Endothelial cell of hepatic sinusoid (primary cell): ENCODE measurements around the gene HACD3.

Experiments used
- in situ Hi-C: cut with HindIII; loops from 2 replicates; pipeline ENCODE4 v1.10.0; 2017; ENCODE audit warnings: low sequenced_read_pairs

Gene HACD3, protein sequence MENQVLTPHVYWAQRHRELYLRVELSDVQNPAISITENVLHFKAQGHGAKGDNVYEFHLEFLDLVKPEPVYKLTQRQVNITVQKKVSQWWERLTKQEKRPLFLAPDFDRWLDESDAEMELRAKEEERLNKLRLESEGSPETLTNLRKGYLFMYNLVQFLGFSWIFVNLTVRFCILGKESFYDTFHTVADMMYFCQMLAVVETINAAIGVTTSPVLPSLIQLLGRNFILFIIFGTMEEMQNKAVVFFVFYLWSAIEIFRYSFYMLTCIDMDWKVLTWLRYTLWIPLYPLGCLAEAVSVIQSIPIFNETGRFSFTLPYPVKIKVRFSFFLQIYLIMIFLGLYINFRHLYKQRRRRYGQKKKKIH

DNA sequence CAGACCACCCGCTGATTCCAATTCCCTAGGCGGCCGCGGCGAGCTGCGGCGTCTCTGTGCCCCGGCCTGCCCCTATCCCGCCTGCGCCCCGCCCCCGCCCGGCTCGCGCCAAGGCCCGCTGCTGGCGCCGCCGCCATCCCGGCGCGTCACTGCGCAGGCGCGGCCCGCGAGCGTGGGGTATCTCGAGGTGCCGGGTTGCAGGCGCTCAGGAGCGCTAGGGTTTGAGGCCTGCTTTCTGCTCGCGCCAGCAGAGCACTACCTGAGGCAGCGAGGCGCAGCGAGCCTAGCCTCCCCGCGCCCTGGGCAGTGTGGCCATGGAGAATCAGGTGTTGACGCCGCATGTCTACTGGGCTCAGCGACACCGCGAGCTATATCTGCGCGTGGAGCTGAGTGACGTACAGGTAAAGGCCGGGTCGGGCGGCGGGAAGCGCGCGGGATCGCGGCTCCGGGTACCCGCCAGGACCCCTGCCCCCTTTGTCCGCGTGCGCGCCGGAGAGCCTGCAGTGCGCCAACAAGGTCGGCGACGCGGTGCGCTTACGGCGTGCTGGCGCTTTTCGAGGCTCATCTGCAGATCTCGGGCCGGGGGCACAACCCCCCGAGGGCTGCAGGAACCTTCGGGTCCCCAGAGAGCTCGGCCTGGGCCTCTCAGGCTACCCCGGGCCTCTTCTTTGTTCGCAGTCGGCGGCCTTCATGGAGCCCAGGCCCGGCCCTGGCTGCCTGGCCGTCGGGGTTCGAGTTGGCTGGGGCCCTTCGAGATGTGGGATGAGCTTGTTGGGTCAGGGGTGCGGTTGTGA, at the start of gene HACD3:
TSS of gene HACD3 (plus strand) at position 146 of the 794 bp plus-strand sequence. CDS start at position 315, 169 bp downstream.
- in situ Hi-C loops, result no loop called here

DNA sequence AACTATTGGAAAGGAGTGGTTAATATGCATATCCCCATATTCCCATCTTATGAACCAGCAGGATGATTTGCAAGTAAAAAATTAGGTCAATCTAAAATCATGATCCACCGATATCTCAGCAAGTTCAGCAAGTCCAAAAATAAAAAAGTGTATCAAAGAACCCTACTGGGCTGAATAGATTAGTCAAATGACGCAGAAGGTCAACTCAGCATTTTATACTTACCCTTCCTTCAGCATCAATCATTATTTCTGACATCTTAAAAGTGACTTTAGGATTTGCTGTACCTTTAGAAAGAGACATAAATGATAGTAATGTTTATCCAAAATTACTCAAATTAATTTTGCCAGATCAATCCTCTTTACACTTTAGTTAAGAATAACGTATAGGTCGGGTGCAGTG, 45.4 kb upstream of the HACD3 start:
- in situ Hi-C loops, result no loop called here

DNA sequence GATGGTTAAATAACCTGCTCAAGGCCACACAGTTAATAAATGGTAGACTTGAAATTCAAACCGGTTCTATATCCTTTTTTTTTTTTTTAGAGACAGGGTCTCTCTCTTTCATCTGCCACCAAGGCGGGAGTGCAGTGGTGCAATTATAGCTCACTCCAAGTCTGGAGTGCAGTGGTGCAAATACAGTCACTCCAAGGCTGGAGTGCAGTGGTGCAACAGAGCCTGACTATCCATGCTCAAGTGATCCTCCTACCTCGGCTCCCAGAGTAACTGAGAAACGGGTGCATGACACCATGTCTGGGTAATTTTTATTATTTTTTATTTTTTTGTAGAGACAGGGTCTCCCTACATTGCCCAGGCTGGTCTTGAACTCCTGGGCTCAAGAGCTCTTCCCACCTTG, 36.2 kb upstream of the HACD3 start:
- in situ Hi-C loops, result no loop called here

DNA sequence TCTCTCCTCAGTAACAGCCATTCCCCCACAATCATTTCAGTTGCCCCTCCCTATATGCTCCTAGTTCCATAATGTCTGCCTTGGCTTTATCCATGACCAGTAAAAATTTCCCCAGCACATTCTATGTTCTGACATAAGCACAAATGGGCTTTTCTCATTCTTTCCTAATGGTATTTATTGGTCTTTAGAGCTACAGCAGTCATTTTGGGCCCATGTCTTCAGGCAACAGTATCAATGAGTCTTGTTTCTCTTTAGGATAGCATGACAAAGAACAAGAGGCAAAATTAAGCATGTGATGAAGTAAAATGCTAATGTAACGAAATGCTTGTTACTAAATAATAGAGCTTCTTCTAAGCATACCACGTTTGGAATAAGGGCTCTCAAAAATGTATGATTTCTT, 20.9 kb upstream of the HACD3 start:
- in situ Hi-C loops, result no loop called here

DNA sequence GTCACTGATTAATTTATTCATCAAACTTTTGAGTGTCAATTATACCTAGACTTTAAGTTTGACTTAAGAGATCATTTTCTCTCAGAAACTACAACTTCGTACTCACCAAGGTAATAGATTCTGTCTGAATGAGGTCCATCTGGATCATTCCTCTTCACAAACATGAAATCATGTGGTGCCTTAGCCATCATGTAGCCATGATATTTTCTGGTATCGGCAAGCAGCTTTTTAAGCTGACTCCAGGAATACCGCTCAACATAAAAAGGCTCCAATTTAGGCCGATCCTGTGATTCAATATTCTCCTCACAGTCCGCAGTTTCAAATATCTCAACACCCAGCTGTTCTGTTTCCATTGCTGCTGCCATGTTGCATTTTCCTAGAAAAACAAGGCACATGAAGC, 18.1 kb upstream of the HACD3 start:
- in situ Hi-C loops, result no loop called here

DNA sequence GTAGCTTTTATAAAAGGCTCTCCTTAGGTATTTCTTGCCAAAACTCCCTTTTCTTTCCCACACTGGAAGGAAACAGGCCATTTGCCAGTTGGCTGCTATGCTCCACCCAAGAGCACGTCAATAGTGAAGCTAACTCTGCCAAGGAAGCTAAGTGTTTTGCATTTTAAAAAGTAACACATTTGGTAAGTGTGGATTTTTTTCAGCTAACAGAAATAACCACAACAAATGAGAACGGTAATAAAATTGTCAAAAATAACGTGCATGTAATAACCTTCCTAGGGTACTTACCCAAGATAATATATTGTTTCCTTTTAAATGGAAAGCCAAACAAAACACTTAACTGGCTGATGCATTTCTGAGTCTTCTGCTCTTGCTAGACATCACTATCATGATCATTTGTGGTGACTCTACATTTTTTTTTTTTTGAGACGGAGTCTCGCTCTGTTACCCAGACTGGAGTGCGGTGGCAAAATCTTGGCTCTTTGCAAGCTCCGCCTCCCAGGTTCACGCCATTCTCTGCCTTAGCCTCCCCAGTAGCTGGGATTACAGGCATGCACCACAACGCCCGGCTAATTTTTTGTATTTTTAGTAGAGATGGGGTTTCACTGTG, 17.4 kb upstream of the HACD3 start:
- in situ Hi-C loops, result no loop called here

DNA sequence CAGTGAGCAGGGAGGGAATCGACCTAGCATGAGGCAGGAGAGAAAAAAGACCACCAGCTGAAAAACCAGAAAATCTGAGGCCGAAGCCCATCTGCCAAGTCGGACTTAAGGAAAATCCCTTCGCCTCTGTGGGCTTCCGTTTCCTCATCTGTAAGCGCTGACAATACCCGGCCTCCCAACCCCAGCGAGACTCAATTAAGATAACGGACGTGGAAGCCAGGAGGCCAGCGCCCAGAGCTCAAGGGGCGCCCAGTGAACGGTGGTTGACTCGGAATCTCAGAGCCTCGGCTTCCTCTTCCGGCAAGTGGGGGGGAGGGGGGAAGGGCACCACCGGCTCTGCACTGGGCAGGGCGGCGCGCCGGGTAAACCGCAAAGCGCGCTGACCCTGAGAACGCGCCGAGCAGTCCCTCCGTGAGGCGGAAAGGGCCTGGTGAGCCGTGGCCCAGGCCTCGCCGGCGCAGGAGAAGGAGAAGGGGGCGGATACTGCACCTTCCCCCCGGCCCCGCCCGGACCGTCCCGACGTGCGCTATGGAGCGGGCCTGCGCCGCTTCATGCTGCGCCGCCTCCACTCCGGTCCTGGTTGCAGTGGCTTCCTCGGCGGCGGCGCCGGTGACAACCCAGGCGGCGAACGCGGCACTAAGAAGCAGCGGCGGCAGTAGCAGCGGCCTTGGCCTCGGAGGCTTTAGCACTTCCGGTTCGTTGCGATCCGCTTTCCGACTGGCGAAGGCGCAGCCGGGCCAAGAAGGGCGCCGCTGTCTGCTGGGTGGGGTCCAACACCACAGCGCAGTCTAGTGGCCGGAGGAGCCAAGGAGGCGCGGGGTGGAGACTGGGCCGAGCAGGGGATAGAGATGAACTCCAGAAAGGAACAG, 13.0 kb upstream of the HACD3 start, which contains the start of gene DPP8:
TSS of gene DPP8 (minus strand) at position 693 of the 869 bp plus-strand sequence. CDS start 5,136 bp downstream, outside the sequence.
- in situ Hi-C loops, result no loop called here

DNA sequence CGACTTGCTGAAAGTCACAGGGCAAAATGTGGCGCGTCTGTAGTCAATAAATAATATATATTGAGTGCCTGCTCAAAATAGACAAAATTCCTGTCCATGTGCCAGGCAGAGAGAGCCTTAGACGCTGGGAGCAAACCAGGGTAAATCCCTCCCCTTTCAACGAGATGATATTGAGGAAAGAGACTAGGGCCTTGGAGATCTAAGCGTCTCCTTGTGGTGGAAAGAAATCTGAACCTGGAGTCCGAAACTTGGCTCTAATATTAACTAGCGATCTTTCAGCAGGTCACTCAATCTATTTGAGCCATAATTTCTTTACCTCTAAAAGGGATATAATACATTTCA, 12.4 kb upstream of the HACD3 start:
- in situ Hi-C loops, result no loop called here

DNA sequence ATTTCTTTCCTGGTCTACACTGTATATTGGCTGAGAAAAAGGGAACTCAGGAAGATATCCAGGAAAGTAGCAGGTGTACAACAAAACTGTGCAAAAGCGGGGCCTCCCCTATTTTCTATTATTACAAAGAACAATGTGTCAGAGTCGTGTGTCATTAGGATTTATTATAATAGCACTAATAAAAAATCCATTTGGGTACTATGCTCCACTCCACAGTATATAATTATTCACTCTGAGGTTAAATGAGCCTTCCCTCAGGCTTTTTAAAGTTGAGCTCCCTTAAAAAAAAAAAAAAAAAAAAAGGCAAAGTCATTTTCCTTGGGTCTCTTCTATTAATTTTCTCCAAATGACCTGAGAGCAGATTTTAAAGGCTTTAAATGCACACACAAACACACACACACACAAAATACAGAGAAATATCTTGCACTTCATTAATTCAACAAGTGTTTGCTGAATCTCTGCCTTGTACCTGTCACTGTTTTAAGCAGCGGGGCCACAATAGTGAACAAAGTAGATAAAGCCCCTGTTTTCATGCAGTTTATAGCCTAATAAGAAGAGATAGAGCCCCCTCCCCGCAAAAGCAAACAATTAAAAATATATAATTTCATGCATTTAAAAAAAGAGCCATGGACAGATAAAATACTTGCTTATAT, 11.5 kb upstream of the HACD3 start:
- in situ Hi-C loops, result no loop called here

DNA sequence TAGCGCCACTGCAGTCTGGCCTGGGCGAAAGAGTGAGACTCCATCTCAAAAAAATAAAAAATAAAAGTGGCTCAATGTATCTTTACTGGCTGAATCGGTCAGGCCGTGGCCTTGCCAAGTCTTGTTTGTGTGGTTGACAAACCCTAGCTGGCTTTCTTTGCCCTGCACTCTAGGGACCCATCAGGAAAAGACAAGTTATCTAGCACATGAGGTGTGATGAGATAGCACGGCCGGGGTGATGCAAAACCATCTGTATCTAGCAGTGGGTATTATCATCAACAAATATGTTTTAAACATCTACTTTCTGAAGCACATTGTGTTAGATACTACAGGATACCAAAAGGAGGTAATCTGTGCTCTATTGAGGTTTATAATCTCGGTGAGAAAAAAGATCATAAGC, 8.9 kb upstream of the HACD3 start:
- in situ Hi-C loops, result no loop called here

DNA sequence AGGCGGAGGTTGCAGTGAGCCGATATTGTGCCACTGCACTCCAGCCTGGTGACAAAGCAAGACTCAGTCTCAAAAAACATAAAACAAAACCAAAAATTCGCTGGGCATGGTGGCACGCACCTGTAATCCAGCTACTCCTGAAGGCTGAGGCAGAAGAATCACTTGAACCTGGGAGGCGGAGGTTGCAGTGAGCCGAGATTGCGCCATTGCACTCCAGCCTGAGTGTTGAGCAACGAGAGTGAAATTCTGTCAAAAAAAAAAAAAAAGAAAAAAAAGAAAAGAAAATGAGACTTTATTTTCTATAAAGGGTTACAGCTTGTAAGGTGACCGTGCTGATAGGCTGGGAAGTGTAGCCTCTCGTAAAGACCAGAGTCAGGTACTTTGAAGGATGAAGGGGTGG, 6.0 kb upstream of the HACD3 start:
- in situ Hi-C loops, result no loop called here

DNA sequence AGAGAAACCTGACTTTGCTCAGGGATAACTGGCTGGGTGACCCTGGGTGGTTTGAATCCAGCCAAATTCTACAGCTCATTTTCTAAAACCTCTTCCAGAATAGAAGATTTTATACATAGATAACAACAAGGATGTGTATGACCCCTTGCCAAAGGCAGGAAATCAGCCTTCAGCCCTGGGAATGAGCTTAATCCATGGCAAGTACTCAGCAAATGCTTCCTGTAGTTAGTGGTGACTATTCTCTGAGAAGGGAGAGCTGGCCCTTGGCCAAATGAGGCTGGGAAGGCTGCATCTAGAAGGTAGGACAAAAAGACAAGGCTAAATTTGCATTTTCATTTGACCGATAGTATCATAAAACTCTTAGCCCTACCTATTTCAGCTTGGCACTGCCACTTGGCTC, 4.6 kb upstream of the HACD3 start:
- in situ Hi-C loops, result no loop called here

DNA sequence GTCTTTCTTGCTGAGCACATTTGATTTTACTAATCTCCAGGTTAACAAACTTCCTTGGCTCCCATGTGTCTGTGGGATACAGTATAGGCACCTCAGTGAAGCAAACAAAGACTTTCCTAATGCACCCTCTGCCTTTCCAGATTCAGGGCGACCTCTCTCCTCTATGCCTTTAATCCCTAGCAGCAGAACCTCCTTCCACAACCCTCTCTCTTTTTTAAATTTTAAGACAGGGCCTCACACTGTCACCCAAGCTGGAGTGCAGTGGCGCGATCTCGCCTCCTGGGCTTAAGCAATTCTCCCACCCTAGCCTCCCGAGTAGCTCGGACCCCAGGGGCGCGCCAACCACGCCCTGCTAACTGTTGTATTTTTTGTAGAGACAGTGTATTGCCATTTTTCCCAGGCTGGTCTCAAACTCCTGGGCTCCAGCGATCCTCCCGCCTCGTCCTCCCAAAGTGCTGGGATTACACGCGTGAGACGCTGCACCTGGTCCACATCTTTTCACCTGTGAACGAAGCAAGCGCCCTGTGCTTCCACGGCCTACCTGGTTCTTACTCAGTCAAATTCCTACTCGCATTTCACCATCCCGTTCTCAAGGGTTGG, 1.7 kb upstream of the HACD3 start:
- in situ Hi-C loops, result no loop called here

DNA sequence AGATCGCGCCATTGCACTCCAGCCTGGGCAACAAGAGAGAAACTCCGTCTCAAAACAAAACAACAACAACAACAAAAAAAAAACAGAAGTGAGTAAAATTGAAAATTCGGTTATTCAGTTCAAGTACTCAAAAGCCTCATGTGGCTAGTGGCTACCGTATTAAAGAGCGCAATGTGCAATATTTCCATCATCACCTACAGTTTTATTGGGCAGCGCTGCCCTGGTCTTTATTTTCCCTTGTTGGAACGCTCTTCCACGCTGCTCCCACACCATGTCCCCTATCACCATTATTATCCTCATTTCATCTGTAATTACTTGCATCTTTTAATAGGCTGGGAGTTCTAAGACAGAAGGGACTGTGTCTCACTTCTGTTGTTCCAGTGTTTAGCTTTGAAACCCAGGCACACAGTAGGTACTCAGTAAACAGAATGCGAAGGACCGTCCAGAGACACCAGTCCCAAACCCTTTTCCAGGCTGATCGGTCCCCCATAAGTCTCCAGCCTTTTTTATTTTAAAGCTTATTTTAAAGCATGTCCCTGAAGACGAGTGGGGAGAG, 423 bp upstream of the HACD3 start:
- in situ Hi-C loops, result no loop called here

DNA sequence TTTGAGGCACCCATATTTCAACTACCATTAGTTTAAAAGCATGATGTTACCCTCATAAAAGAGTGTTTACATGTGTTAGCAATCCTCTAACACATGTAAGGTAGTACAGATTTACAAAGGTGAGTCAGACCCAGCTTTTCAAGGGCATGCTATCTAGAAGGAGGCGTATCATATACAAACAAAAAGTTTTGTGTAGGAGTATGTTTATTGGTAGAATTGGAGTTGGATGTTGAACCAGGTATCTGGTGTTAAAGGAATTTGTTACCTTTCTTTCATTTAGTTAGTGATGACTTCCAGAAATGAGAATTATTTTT, 2.4 kb downstream of the HACD3 start:
- in situ Hi-C loops, result no loop called here

DNA sequence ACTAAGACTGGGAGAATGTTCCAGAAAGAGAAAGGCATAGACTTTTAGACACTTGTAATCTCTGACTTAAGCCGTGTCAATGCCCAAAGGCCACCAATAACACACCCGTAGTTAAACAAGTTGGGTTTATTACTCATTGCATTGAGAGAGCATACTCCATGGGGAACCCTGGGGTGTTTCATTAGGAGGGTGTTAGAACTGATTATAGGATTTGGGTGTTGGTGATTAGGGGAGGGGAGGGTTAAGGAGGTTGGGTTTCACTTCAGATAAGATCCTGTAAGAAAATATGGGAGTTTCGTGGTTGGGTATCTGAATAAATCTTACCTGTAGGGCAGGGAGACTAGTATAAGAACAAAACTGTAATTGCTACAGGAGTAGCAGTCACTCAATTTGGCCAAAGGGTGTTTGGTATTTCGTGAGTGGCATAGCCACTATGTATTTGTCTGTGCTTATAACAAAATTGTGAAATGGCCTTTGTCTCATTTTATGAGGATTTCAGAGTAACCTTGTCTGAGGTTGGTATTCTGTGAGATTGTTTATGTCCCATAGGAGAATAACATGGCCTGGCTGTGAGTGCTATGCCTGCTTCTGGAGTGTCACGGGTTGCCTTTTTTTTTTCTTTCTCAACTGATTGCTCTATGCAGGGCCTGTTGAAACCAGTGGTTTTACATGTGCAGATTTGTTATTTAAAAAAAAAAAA, 2.9 kb downstream of the HACD3 start:
- in situ Hi-C loops, result no loop called here

DNA sequence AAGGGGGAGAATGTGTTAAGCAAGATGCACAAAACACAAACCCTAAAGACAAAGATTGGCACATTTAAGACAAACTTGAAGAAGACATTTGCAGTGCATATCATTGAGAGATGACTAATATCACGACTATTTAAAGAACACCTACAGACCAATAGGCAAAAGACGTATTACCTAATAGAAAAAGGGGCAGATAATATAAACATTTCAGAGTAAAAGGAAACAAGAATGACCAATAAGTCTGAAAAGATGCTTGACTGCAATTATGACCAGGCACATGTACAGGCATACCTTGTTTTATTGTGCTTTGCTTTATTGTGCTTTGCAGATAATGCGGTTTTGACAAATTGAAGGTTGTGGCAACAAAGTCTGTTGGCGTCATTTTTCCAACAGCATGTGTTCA, 4.9 kb downstream of the HACD3 start:
- in situ Hi-C loops, result no loop called here

DNA sequence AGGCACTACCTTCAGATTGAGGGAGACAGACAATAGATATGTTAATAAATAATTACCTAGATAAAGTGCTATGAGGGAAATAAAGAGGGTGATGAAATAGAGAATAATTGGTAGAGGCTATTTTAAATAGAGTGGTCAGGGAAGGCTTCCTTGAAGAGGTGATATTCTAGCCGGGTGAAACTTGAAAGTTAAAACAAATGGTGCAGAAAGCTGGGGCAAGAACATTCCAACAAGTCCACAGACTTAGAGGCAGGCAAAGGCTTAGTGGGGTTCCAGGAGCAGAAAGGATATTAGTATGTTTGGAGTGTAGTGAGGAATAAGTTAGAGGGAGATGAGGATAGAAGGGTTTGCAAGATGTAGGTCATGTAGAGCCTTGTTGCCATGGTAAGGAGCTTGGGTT, 10.1 kb downstream of the HACD3 start:
- in situ Hi-C loops, result no loop called here

DNA sequence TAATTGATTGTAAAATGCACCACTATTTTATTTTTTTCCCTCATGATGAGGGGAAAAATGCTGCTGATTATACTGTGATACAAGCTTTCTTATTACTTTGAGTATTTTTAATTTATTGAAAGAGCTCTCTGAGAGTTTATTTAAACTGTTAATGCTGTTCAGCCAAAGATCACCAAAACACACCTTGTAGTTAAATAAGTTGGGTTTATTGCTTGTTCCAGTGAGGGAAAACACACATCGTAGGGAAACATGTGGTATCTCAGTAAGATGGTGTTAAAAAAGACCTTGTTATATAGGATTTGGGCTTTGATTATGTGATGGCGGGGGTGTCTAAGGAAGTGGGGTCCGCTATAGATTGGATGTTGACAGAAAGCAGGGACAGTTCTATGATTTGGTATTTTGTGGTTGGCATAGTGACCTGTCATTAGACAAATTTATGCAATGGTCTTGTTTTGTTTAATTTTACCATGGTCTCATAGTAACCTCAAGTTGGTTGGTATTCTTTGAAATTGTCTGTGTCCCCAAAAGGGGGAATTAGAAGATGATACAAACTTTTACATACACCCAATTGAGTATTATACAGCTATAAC, 11.1 kb downstream of the HACD3 start:
- in situ Hi-C loops, result no loop called here
